Trophoblast cell (in vitro differentiated cells and primary cell): ENCODE measurements around the gene PAXX.

Experiments
- DNase-seq, 2 donors: peaks; one replicate each; pipeline ENCODE4 v3.0.0-alpha.2; 2016
- H2AFZ ChIP-seq: 2 replicates; pipeline ENCODE4 v1.6.1; 2013; ENCODE audit warnings: low read length, moderate library complexity, mild to moderate bottlenecking; ENCODE audit not compliant: insufficient read depth, poor library complexity
- H2AK5ac ChIP-seq: 2 replicates; pipeline ENCODE4 v1.6.1; 2013; ENCODE audit warnings: mild to moderate bottlenecking, low read length
- H2BK120ac ChIP-seq: 2 replicates; pipeline ENCODE4 v1.6.1; 2013; ENCODE audit warnings: low read length, mild to moderate bottlenecking, moderate library complexity; ENCODE audit not compliant: insufficient read depth, poor library complexity
- H2BK12ac ChIP-seq: 2 replicates; pipeline ENCODE4 v1.6.1; 2013; ENCODE audit warnings: mild to moderate bottlenecking, low read length, moderate library complexity
- H2BK5ac ChIP-seq: 2 replicates; pipeline ENCODE4 v1.6.1; 2013; ENCODE audit warnings: low read length, low read depth, moderate library complexity, mild to moderate bottlenecking; ENCODE audit not compliant: poor library complexity
- H3K14ac ChIP-seq: 2 replicates; pipeline ENCODE4 v1.6.1; 2013; ENCODE audit warnings: mild to moderate bottlenecking, low read length
- H3K18ac ChIP-seq: 2 replicates; pipeline ENCODE4 v1.6.1; 2013; ENCODE audit warnings: mild to moderate bottlenecking, low read length
- H3K23ac ChIP-seq: 2 replicates; pipeline ENCODE4 v1.6.1; 2013; ENCODE audit warnings: low read length
- H3K27ac ChIP-seq: 2 replicates; pipeline ENCODE4 v1.5.1; 2013; ENCODE audit warnings: low read depth, mild to moderate bottlenecking, inconsistent platforms, low read length, moderate library complexity
- H3K27me3 ChIP-seq: 2 replicates; pipeline ENCODE4 v1.6.1; 2013; ENCODE audit warnings: inconsistent platforms, mild to moderate bottlenecking, low read length, moderate library complexity; ENCODE audit not compliant: insufficient read depth
- H3K36me3 ChIP-seq, 2 experiments: 1 replicate in 1 of 2; 2 replicates in 1 of 2; pipeline ENCODE4 v1.6.1; 2013; ENCODE audit warnings: low read length in 2 of 2, mild to moderate bottlenecking in 2 of 2, moderate library complexity in 1 of 2; ENCODE audit not compliant: insufficient read depth in 2 of 2, control insufficient read depth in 1 of 2
- H3K4ac ChIP-seq: 2 replicates; pipeline ENCODE4 v1.6.1; 2013; ENCODE audit warnings: low read depth, mild to moderate bottlenecking, low read length, moderate library complexity
- H3K4me1 ChIP-seq, 2 experiments: 1 replicate in 1 of 2; 2 replicates in 1 of 2; pipeline ENCODE4 v1.6.1; 2013; ENCODE audit warnings: low read length in 2 of 2, mild to moderate bottlenecking in 2 of 2, moderate library complexity in 1 of 2; ENCODE audit not compliant: insufficient read depth in 2 of 2, control insufficient read depth in 1 of 2
- H3K4me2 ChIP-seq: 2 replicates; pipeline ENCODE4 v1.6.1; 2013; ENCODE audit warnings: inconsistent platforms, mild to moderate bottlenecking, low read length, moderate library complexity
- H3K4me3 ChIP-seq: 2 replicates; pipeline ENCODE4 v1.5.1; 2013; ENCODE audit warnings: mild to moderate bottlenecking, low read depth, low read length, inconsistent platforms
- H3K79me1 ChIP-seq: one replicate; pipeline ENCODE4 v1.6.1; 2013; ENCODE audit warnings: low read length
- H3K79me2 ChIP-seq: 2 replicates; pipeline ENCODE4 v1.6.1; 2013; ENCODE audit warnings: low read length, mild to moderate bottlenecking; ENCODE audit not compliant: control insufficient read depth, insufficient read depth, poor library complexity
- H3K9ac ChIP-seq: 2 replicates; pipeline ENCODE4 v1.6.1; 2013; ENCODE audit warnings: mild to moderate bottlenecking, low read length
- H3K9me3 ChIP-seq: 2 replicates; pipeline ENCODE4 v1.6.1; 2013; ENCODE audit warnings: low read depth, mild to moderate bottlenecking, control low read depth, inconsistent platforms, low read length; ENCODE audit not compliant: insufficient read depth
- H4K12ac ChIP-seq: 2 replicates; pipeline ENCODE4 v1.6.1; 2013; ENCODE audit warnings: low read depth, mild to moderate bottlenecking, low read length, moderate library complexity
- H4K8ac ChIP-seq: 2 replicates; pipeline ENCODE4 v1.6.1; 2013; ENCODE audit warnings: low read depth, mild to moderate bottlenecking, low read length, moderate library complexity
- H4K91ac ChIP-seq: one replicate; pipeline ENCODE4 v1.6.1; 2013; ENCODE audit warnings: low read depth, mild to moderate bottlenecking, low read length, moderate library complexity
- WGBS: extraction: QIAGEN DNeasy Blood & Tissue Kit; methylation state at CpG from one replicate; pipeline ENCODE4 v1.1.7; 2013; ENCODE audit warnings: missing lambda C conversion rate; ENCODE audit not compliant: insufficient read length, insufficient coverage; ENCODE audit errors: extremely low coverage; 5-methylcytosine and 5-hydroxymethylcytosine counted together

PAXX gene

DNA sequence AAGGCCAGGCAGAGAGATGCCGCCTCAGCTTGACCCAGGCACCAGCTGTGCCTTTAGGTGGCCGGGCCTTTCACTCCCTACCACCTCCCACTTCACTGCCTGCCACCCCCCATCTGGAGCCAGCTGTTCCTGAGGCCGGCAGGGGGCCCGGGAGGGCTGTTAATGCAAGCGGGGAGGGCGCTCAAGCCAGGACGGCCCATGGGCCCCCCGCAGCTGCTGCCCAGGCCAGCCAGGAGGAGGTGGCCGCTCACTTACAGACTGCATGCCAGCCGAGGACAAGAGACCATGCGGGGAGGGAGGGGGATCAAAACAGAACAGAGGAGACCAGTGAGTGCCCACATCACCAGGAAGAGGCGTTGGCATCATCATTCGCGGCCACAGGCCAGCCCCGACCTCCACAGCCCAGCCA is 31.4 kb downstream of the PAXX start:
- Histone ChIP-seq H4K8ac (no peak overlapping the region), H3K4me3 (no peak overlapping the region), H2AK5ac (no peak overlapping the region), H3K23ac (no peak overlapping the region), H3K9me3 (peaks cover 7% of the 10 kb centered on the region), H3K4me2 (no peak overlapping the region), H3K27me3 (peaks cover 9% of the 10 kb centered on the region), H2AFZ (no peak overlapping the region), H3K9ac (no peak overlapping the region), H3K4me1 (peaks cover 2 to 6% of the 10 kb centered on the region in 2 experiments), H3K36me3 (no peaks in the 10 kb centered on the region), H3K27ac (no peak overlapping the region), H2BK120ac (no peak overlapping the region), H4K12ac (no peak overlapping the region), H2BK5ac (no peak overlapping the region), H2BK12ac (no peak overlapping the region), H3K18ac (no peak overlapping the region), H3K14ac (no peak overlapping the region), H3K79me2 (no peaks in the 10 kb centered on the region), H4K91ac (no peak overlapping the region), H3K4ac (no peak overlapping the region), H3K79me1 (no peaks in the 10 kb centered on the region)
- no CpG with 5 or more reads among the region's 15 CpGs for WGBS
- DNase-seq = no peak

DNA sequence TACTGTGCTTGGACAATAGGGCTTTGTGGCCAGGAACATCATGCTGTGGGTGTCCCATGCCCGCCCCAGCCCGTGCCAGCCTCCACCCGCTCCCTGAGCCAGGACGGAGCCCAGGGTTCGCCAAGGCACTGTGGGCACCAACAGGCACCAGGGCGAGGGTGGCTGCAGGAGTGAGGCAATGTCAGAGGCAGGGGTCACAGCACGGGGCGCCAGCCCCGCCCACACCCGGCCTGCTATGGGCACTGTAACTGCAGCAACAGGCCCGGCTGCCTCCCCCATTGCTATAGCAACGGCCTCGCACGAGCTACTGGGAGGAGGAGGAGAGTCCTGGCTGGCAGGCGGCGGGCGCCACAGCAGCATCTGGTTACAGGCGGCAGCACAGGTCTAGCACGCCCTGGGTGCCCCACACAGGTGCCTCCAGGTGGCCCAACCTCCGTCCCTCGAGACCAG is 33.3 kb downstream of the PAXX start:
- Histone ChIP-seq H2BK120ac (no peak overlapping the region), H3K23ac (no peak overlapping the region), H3K9ac (no peak overlapping the region), H3K27me3 (peaks cover 9% of the 10 kb centered on the region), H3K79me1 (no peaks in the 10 kb centered on the region), H3K18ac (no peak overlapping the region), H3K9me3 (peaks cover 7% of the 10 kb centered on the region), H2BK5ac (no peak overlapping the region), H3K79me2 (no peaks in the 10 kb centered on the region), H3K4ac (no peak overlapping the region), H3K4me3 (no peak overlapping the region), H2AFZ (no peak overlapping the region), H4K91ac (no peak overlapping the region), H4K8ac (no peak overlapping the region), H3K4me1 (peaks cover 6 to 8% of the 10 kb centered on the region in 2 experiments), H3K14ac (no peak overlapping the region), H3K36me3 (no peaks in the 10 kb centered on the region), H3K4me2 (no peak overlapping the region), H2BK12ac (no peak overlapping the region), H3K27ac (no peak overlapping the region), H2AK5ac (no peak overlapping the region), H4K12ac (no peak overlapping the region)
- no CpG with 5 or more reads among the region's 21 CpGs for WGBS
- DNase-seq = no peak

DNA sequence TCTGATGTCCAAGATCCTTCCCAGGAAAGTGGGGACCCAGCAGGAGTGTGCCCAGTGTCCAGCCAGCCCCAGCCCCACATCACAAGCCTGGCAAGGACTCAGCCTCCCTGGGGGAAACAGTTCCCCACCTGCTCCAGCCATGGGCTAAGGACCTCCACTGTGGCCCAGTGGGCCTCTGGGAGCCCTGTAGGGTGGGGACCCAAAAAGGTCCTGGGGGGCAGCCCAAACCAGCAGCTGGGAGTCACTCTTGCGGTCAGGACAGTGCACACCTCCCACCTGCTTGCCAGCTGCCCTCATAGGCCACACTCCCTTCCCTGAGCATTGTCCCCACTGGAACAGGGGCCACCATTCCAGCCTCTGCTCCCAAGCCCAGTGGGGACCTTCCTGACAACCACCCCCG is 34.2 kb downstream of the PAXX start:
- Histone ChIP-seq H4K12ac (no peak overlapping the region), H3K9me3 (peaks cover 5% of the 10 kb centered on the region), H3K23ac (no peak overlapping the region), H4K8ac (no peak overlapping the region), H3K14ac (no peak overlapping the region), H3K36me3 (no peaks in the 10 kb centered on the region), H3K4me3 (no peak overlapping the region), H2BK120ac (no peak overlapping the region), H3K4me1 (peaks cover 6 to 8% of the 10 kb centered on the region in 2 experiments), H2BK5ac (no peak overlapping the region), H4K91ac (no peak overlapping the region), H3K18ac (no peak overlapping the region), H3K27ac (no peak overlapping the region), H3K4me2 (no peak overlapping the region), H3K4ac (no peak overlapping the region), H2BK12ac (no peak overlapping the region), H2AFZ (no peak overlapping the region), H3K9ac (no peak overlapping the region), H3K27me3 (peaks cover 9% of the 10 kb centered on the region), H3K79me2 (no peaks in the 10 kb centered on the region), H2AK5ac (no peak overlapping the region), H3K79me1 (no peaks in the 10 kb centered on the region)
- no peak for DNase-seq
- no CpG with 5 or more reads among the region's 2 CpGs for WGBS

DNA sequence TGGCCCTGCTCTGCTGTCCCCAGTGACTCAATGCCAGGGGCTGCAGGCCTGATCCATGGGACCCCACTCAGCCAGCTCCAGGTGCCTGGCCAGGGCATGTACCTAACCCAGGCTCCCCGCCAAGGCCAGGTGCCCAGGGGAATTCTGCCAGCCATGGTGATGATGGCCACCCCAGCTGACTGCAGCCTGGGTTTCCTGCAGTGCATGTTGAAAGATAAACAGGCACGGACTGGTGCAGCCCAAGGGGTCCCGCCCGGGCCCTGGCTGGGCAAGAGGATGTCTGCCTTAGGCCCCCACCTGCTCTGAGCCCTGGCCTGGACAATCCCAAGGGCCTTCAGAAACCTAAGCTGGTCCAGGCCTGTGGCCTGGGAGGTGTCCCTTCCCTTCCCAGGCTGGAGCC is 34.6 kb downstream of the PAXX start:
- no peak overlapping the region for H4K91ac ChIP-seq
- peaks cover 6 to 8% of the 10 kb centered on the region in 2 experiments for H3K4me1 ChIP-seq
- no peak overlapping the region for H3K18ac ChIP-seq
- no peak overlapping the region for H2AK5ac ChIP-seq
- H3K27ac ChIP-seq = no peak overlapping the region
- no peaks in the 10 kb centered on the region for H3K79me2 ChIP-seq
- H3K4me2 ChIP-seq = no peak overlapping the region
- no peak overlapping the region for H2BK12ac ChIP-seq
- H3K27me3 ChIP-seq = peaks cover 9% of the 10 kb centered on the region
- no peak overlapping the region for H3K9ac ChIP-seq
- no peaks in the 10 kb centered on the region for H3K36me3 ChIP-seq
- no peak overlapping the region for H4K8ac ChIP-seq
- no peak overlapping the region for H3K4me3 ChIP-seq
- no peak overlapping the region for H3K23ac ChIP-seq
- WGBS = no CpG with 5 or more reads among the region's 4 CpGs
- no peak overlapping the region for H2BK5ac ChIP-seq
- DNase-seq = no peak
- H2BK120ac ChIP-seq = no peak overlapping the region
- peaks cover 5% of the 10 kb centered on the region for H3K9me3 ChIP-seq
- H2AFZ ChIP-seq = no peak overlapping the region
- no peak overlapping the region for H3K14ac ChIP-seq
- no peaks in the 10 kb centered on the region for H3K79me1 ChIP-seq
- H3K4ac ChIP-seq = no peak overlapping the region
- H4K12ac ChIP-seq = no peak overlapping the region
